Suppressor macrophage (primary cell): ENCODE data around the gene PDGFD.
A peak's percentile ranks its signal among the peaks of the same experiment; 100 is the strongest.

Experiments used
- DNase-seq, 4 experiments: peaks; one replicate each; pipeline ENCODE4 v3.0.0-alpha.2; 2020 to 2022
- total RNA-seq, 17 experiments: gene quantifications; one replicate each; lab custom pipeline; 2026; ENCODE audit warnings: mixed read lengths in 6 of 17, inconsistent platforms in 3 of 17; lab: John Stamatoyannopoulos, UW

The PDGFD gene
- 0 to 1.7 (median 0.05) reads per million in 17 experiments for total RNA-seq

GRCh38 chr11:104164028-104164520, at the start of gene PDGFD:
PDGFD (minus strand) TSS chr11:104164147.
- peak; percentile 48 to 74 (median 62) for DNase-seq

GRCh38 chr11:104206936-104207335, 43.0 kb upstream of the PDGFD start:
- no peak for DNase-seq

- DNase-seq = no peak
Measured at GRCh38 chr11:104205838-104206237, 41.9 kb upstream of the PDGFD start.

GRCh38 chr11:104200688-104201087, 36.7 kb upstream of the PDGFD start:
- no peak for DNase-seq

GRCh38 chr11:104199053-104199452, 35.1 kb upstream of the PDGFD start:
- no peak for DNase-seq

DNA sequence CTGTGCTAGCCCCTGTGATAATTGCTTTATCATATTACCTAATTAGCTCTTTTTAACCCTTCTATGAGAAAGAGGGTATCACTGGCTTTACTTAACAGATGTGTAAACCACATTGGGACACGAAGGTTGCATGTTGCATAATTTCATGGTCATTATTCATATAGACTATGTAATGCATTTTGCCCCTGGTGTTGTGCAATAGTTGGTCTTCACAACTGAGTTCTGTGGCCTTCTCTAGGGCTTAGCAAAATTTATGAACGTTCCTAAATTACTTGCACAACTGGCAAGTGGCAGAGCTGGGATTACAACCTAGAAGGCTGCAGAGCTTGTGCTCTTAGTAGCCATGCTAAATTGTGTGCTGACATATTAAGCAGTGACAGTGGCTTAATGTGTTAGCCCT, 34.6 kb upstream of the PDGFD start:
- peak; percentile 2 to 51 (median 28) for DNase-seq

DNA sequence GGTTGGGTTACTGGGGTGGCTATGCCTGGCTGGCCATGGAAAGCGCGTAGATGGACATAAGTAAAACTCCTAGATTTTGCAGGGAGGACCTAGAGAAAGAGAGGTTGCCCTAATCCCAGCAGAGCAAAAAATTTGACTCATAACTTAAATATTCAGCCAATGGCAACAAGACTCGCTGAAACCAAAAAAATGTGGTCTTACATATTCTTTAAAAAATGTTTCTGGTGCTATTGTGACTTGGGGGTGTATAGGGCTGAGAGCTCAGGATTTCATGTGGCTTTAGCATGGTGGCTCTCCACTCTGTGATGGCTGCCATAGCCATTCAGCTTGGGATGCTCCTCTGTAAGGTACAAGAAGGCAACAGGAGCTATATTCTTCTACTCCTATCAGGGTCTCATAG, 27.2 kb upstream of the PDGFD start:
- DNase-seq = no peak

DNA sequence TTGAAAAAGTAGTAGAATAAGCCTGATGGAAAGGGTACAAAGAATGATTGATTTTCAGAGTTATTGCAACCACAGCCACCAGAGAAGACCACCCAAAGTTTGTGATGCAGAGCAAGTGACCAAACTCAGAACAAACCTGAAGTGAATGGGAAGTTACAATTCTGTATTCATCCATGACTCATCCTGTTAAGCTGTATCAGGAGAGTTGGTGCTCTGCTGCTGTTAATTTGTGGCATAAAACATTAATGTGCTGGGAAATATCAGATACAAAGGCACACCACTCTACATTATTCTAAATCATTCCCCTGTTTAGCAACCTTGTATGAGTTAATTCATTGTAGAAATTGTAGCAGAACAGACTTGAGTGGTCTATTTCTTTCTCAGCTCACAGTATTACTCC, 19.6 kb upstream of the PDGFD start:
- no peak for DNase-seq

- no peak for DNase-seq
Measured at GRCh38 chr11:104175769-104176168, 11.8 kb upstream of the PDGFD start.

DNA sequence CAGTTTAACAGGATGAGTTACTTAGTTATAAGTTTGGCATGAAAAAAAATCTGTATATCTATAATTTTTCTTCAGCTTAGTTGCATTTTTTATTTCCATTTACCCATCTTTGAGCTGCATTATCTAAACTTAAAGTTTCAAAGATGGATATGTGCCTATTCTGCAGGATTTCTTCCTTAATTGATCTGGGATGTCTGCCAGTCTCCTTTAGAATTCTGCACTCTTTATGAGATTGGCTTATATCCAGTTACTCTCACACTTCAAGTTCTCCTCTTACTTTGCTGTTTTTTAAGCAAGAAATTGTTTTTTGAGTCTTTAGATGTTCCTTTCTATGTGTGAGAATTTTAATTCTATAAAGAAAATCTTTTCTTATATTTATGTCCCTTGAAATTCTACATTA, 5.1 kb upstream of the PDGFD start:
- no peak for DNase-seq

- no peak for DNase-seq
Measured at GRCh38 chr11:104165014-104165413, 1.1 kb upstream of the PDGFD start.

DNA sequence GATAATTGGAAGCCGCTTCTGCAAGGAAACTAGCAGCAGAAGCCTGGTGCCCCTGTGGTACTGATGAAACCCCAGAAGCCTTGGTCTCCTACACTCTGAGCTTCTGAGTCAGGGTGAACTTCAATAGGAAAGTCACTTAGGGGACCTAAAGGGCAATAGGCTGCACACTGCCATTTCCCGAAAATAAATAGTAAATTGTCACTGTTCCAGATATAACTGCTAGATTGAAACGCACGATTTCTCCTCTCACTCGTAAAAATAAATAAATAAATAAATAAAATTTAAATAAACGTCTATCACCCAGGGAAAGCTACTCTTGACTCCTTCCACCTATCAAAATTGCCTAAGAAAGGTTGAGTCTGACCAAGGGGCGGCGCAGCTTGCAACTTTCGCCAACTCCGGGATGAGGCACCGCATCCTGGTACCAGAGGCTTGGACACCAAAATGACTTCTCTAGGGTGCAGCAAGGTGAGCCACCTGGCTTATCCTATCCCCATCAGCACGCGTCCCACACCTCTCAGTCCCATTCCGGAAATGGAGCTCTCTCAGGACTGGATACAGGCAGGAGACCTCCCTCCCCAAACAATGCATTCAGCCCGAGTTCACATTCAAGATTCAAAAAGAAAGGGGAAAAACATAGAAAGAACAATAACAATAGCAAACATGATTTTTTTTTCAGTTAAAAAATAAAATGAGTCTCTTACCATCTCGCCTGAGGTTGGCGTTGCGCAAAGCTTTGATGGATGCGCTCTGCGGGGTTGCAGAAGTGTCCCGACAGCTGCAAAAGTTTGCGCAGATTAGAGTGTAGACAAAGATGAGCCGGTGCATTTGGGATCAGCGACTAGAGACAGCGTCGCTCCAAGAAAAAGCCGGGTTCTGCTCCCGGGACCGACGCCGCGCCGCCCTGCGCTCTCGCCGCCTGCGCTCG, 583 bp downstream of the PDGFD start:
- peak in 1 of 4 experiments; percentile 4 for DNase-seq

- DNase-seq = no peak
Measured at GRCh38 chr11:104161751-104162450, 2.0 kb downstream of the PDGFD start.

DNA sequence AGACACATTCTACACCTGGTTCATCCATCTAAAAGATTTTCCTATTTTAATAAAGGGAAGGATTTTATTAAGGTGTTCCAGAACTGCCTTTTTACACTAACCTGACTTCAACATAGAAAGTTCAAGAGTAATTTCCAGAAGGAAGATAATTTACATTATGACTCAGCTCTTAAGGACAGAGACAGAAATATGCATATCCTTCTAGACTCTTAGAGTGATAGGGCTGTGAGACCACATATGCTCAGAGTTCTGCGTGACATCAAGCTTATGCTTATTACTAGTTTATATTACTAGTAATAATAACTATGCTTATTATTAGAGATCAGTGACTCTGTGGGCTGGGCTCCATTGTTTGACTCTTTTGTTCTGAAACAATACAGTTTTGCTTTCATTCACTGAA, 4.6 kb downstream of the PDGFD start:
- no peak for DNase-seq

DNA sequence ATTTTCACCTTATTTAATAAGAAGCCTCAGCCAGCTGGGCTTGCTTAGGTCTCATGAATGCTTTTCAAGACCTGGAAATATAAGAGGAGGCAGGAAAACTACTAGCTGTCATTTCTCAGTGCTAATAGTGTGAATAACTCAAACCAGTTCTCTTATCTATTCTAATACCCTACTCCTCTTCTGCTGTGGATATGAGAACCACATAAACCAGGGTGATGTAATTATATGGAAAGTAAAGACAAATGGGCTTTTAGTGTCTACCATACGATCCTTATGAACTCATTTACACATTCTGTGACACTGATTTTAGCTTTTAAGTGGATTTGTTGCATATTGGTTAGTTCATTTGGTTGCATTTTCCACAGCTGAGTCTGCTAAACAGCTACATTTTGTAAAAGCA, 8.6 kb downstream of the PDGFD start:
- DNase-seq = no peak

GRCh38 chr11:104154296-104154695, 9.7 kb downstream of the PDGFD start:
- DNase-seq = no peak

- DNase-seq = no peak
Measured at GRCh38 chr11:104152941-104153505, 10.9 kb downstream of the PDGFD start.

- peak in 3 of 4 experiments; percentile 26 to 43 (median 29) for DNase-seq
Measured at GRCh38 chr11:104151404-104152204, 12.3 kb downstream of the PDGFD start.

GRCh38 chr11:104148706-104149105, 15.2 kb downstream of the PDGFD start:
- no peak for DNase-seq

- no peak for DNase-seq
Measured at GRCh38 chr11:104148074-104148473, 15.9 kb downstream of the PDGFD start.

DNA sequence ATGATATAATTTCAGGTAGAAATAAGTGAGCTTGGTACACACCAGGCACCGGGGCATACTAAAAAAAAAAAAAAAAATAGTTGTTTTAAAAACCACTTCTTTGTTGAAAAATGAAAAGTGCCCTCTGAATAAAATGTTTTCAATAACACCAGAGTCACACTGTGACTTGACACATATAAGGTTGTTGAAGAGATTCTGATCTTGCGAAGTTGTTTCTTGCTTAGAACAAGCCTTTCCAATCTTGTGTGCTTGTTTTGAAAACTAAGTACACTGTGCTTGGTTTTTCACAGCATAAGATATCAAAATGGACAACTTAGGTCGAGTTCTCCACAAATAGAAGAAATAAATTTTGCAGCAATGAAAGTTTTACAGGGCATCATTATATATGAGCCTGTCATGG, 17.0 kb downstream of the PDGFD start:
- DNase-seq = no peak

DNA sequence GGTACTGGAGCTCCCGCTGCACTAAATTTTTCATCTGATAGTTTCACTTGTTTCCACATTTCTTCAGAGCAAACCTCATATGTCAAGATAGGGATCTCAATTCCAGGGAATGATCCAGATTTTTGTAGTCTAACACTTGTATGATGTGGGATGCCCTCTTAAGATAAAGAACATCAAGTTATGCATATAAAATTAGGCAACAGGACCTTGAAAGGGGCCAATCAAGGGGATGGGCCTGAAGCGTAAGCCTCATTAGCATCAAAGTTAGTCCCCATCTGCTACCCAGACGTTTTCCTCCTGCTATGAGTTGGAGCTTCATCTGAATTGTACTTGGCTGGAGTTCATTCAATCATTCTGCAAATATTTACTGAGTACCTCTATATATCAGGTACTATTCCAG, 17.5 kb downstream of the PDGFD start:
- DNase-seq = no peak
